GM18499 (cell line): Measurements from ENCODE around the gene OR5AU1.
"Not testable (repeated sequence)": the region's sequence is repeated elsewhere in the genome, so short reads cannot be mapped to it uniquely, and the experiment has no call there.

Experiments
- ATAC-seq: cut with Tn5 transposase; IDR thresholded peaks from one replicate; pipeline ENCODE4 v1.9.1; 2021; ENCODE audit warnings: moderate number of reproducible peaks; ENCODE audit not compliant: insufficient read depth, unreplicated experiment

OR5AU1 gene

GRCh38 chr14:21182166-21182565 is 26.3 kb upstream of the OR5AU1 start:
- no peak for ATAC-seq

DNA sequence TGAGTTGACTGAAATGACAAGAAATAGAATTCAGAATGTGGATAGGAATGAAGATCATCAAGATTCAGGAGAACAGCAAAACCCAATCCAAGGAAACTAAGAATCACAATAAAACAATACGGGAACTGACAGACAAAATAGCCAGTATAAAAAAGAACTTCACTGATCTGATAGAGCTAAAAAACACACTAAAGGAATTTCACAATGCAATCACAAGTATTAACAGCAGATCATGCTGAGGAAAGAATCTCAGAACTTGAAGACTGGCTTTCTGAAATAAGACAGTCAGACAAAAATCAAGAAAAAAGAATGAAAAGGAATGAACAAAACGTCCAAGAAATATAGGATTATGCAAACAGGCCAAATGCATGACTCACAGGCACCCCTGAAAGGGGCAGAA is 15.3 kb upstream of the OR5AU1 start:
- ATAC-seq, result no peak

DNA sequence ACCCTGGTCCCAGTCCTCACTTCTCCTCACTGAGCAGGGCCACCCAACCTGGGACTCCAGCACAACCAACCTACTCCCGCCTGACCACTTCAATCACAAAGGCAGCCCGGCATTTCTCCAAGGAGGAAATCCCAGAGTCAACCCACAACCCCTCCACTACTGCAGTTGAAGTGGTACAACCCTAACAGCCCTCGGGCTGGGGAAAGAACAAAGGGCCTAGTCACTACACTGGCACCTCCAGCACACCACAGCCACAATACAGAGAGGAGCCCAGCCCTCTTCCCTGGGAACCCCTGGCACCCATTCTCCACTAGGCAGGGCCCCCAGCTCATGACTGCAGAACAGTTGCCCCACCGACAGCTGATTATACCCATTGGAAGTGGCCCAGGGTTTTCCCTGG is 13.7 kb upstream of the OR5AU1 start:
- ATAC-seq, result no peak

DNA sequence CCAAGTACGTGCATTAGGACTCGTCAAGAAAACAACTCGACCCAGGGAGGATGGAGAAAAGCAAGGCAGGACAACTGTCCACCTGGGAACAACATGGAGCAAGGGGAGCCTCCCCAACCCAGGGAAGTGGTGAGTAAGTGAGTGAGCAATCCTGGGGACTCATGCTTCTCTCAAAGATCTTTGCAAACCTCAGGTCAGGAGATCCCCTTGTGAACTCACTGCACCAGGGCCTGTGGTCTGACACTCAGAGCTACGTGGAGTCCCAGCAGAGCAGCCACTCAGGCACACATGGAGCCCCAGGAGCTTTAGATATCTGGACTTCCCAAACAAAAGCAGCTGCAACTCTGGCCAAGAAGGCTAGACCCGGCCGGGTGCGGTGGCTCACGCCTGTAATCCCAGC is 12.2 kb upstream of the OR5AU1 start:
- no peak for ATAC-seq

GRCh38 chr14:21165670-21166069 is 9.8 kb upstream of the OR5AU1 start:
- not testable (repeated sequence) for ATAC-seq

DNA sequence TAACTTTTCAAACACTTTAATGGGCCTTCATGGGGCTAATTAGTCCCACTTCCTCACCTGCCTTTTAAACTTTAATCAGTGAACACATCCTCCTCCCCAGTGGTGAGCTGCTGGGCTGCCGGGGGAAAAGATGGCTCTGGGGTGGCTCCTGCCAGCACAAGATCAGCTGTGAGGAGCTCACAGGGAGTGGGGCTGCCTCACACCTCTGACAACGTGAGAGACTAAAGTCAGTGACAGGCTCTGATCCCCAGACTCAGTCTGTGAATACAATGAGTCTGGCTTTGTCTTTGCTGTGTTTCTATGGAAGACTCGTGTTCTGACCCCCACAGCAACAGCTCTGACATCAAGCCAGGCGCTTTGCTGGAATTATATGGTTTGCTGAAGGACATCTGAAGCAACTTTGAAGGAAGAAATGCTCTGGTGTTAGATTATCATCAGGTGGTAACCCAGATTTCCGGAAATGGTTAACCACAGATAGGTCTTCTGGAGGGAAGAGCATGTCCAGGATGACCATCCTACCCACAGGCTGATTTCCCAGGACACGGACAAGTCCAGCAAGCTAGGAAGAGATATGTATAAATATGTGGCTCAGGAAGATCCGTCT is 9.2 kb upstream of the OR5AU1 start:
- not testable (repeated sequence) for ATAC-seq

DNA sequence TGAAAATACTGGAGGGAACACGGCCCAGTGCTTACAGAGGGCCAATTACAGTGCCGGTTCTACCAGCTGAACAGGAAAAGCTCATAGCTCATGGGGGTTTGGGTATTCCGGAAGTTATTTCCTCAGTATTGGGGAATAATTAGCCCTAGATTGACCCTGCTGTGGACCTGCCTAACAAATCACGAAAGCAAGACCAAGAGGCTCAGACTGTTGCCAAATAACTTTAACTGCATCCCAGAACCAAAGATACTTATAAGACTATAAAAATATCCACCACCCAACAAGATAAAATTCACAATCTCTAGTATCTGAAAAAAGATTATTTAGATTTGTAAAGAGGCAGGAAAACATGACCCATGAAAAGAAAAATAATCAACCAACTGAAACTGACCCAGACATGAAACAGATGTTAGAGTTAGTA is 8.0 kb upstream of the OR5AU1 start:
- no peak for ATAC-seq

GRCh38 chr14:21162081-21162480 is 6.2 kb upstream of the OR5AU1 start:
- ATAC-seq, result no peak

GRCh38 chr14:21160061-21160610 is 4.3 kb upstream of the OR5AU1 start:
- no peak for ATAC-seq

DNA sequence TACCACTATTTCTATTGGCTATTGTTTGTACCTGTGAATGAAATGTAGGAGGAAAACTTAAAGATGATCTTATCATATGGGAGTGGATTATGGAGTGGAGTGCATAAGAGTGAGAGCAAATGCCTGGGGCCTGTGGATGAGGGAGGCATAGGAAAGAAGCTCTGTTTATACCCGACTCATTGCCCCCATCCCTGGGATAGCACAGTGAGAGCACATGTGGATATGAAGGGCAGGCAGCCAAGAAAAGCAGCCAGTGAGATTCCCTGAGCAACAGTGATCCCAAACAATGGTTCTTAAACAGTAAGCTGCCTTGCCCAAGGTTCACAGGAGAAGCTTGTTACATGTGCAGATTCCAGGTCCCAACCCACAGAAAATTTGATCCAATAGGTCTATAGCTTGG is 2.3 kb upstream of the OR5AU1 start:
- not testable (repeated sequence) for ATAC-seq

DNA sequence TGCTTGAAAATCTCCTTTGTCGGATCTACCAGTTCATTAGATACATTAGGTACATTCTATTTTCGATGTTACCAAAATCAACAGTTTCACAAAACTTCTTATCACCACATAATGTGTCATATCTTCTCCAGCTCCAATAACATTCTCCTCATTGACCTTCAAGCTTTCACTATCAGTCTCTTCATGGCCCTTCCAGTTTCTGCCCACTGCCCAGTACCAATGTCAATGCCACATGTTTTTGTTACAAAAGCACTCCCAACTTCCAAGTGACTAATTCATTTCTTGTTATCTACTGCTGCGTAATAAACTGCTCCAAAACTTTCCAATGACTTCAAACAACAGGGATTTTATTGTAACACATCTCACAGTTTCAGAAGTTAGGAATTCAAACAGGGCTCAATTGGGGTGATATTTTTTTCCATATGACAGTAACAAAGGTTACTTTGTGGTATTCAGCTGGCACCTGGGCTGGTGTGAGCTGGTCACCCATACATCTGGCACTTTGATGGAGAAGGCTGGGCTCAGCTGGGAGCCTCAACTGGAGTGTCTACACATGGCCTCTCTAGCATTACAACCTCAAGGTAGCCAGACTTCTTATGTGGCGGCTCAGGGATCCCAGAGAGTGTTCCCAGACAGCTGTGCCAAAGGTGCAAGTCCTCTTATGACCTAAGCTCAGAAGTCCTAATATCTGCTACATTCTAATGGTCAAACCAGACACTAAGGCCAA is 6.1 kb downstream of the OR5AU1 start:
- no peak for ATAC-seq

GRCh38 chr14:21145437-21145836 is 10.4 kb downstream of the OR5AU1 start:
- ATAC-seq, result no peak

- no peak for ATAC-seq
Observed at GRCh38 chr14:21142357-21142756, 13.5 kb downstream of the OR5AU1 start.

DNA sequence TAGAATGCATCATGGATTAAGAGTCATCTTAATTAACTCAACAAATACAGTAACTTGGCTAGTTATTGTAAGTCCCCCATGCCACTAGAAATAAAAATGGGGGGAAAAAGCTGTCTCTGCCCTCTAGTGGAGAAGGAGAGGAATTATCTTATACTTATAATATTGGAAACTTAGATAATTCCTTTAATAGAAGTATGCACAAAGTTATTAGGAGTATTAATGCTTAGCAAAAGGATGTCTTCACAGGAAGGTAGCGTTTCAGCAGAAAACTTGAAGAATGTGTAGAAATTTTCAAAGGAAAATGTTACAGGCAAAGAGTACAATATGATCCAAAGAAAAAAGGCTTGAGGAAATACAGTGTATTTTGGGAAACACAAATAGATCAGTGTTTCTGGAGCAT is 19.8 kb downstream of the OR5AU1 start:
- ATAC-seq, result no peak

GRCh38 chr14:21133901-21134300 is 22.0 kb downstream of the OR5AU1 start:
- ATAC-seq, result no peak

DNA sequence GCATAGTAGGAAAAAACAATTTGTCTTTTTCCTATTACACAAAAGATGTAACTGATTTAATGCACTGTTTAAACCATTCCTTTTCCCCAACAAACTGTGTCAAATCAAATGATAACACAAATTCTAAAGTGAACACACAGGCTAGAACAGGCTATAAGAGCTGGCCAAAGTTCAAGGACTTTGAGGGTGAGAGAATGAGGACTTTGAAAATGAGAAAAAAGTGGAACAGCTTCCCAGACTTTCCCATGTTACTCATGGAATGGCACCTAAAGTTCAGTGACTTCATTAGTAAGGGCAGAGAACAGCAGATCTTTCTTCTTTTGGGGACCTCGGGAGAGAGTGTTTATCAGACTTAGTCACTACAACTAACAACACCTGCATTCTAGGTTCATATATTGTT is 32.4 kb downstream of the OR5AU1 start:
- no peak for ATAC-seq

DNA sequence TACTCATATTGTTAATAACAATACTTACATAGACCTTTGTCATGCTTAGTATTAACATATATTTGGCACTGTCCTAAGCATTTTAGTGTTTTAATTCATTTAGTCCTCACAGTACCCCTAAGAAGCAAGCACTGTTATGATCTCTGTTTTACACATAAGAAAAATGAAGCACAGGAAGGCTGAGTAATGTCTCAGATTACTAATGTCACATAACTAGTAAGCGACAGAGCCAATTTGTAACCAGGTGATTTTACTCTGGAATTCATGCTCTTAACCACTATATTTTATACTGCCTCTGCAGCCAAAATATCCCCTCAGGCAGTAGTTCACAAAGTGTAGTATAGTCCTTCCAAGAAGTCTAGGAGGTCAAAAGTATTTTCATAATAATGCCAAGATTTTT is 34.7 kb downstream of the OR5AU1 start:
- no peak for ATAC-seq

DNA sequence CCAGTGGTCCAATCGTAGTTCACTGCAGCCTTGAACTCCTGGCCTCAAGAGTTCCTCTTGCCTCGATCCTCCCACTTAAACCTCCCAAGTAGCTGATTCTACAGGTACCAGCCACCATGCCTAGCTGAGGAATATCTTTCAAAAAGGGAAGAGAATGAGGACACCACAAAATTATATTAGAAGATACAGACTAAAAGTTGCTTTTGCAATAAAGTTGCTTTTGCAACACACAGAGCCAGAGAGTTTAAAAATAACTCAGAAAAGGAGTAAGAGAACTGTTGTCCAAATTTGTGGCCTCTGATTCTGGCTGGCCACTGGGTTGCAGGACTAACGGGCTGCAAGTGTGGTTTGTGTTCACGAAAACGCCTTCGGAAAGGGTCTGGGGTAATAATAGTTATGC is 35.2 kb downstream of the OR5AU1 start:
- ATAC-seq, result no peak

- ATAC-seq, result no peak
Observed at GRCh38 chr14:21118933-21119332, 36.9 kb downstream of the OR5AU1 start.

GRCh38 chr14:21113369-21113768 is 42.5 kb downstream of the OR5AU1 start:
- ATAC-seq, result no peak

- ATAC-seq, result no peak
Observed at GRCh38 chr14:21112255-21112654, 43.6 kb downstream of the OR5AU1 start.
